ENCODE measurements around the gene ARHGDIA.

GRCh38 chr17:81885454-81885853 is 14.3 kb upstream of the ARHGDIA start:
- no peak for TF ChIP-seq CTCF (IDR thresholded peaks at IDR 0.05)
- no peak for TF ChIP-seq POLR2A (IDR thresholded peaks at IDR 0.05)
- no peak for TF ChIP-seq POLR2AphosphoS5 (IDR thresholded peaks at IDR 0.05)
- no peak for TF ChIP-seq EP300 (IDR thresholded peaks at IDR 0.05)
